Panc1 (cell line): ENCODE data around the gene ARHGAP8. TPM values are rescaled to one million over a fixed set of nuclear protein-coding genes. Genes with fewer than 3 reads are reported as not detected.

ENCODE experiments used
- ATAC-seq: fragments of 200-7000 bp; cut with Tn5 transposase; 2 replicates; pipeline ENCODE4 v1.9.1; 2020; ENCODE audit warnings: mild to moderate bottlenecking, moderate library complexity
- BruUV-seq: library from RNA; stranded (reverse); fragments of 400-500 nt; replicated peaks from 2 replicates; lab custom pipeline; 2021; lab: Mats Ljungman, UMichigan
- CTCF ChIA-PET: fragments of 300-600 bp; sonication (Branson Sonifier 250); formaldehyde crosslinking; loops from one replicate; lab custom pipeline; 2022; ENCODE audit warnings: antibody characterized with exemption; lab: Charles Lee
- POLR2A ChIA-PET: fragments of 300-600 bp; sonication (Branson Sonifier 250); formaldehyde crosslinking; loops from one replicate; lab custom pipeline; 2022; ENCODE audit warnings: antibody characterized with exemption; lab: Charles Lee
- DNase-seq: peaks from one replicate; pipeline ENCODE4 v3.0.0-alpha.2; 2010; ENCODE audit warnings: low read depth, low spot score
- H3K27ac ChIP-seq: 2 replicates; pipeline ENCODE4 v1.5.1; 2011; ENCODE audit warnings: mild to moderate bottlenecking, low read length, inconsistent platforms
- H3K27me3 ChIP-seq: fragments of 200-500 bp; sonication (Bioruptor generic); 2 replicates; pipeline ENCODE4 v1.6.0; 2014; ENCODE audit warnings: low read length, inconsistent platforms; ENCODE audit not compliant: control insufficient read depth, insufficient read depth
- H3K36me3 ChIP-seq: fragments of 200-500 bp; sonication (Bioruptor generic); 2 replicates; pipeline ENCODE4 v1.5.1; 2014; ENCODE audit warnings: inconsistent platforms, mild to moderate bottlenecking, low read length, moderate library complexity; ENCODE audit not compliant: control insufficient read depth, insufficient read depth
- H3K4me1 ChIP-seq: 2 replicates; pipeline ENCODE4 v1.5.1; 2011; ENCODE audit warnings: inconsistent platforms, mild to moderate bottlenecking, low read length, moderate library complexity; ENCODE audit not compliant: control insufficient read depth, insufficient read depth
- H3K4me3 ChIP-seq, 2 experiments: 2 replicates each; pipeline ENCODE4 v1.5.1; 2011 to 2012; ENCODE audit warnings: low read depth in 2 of 2, low read length in 2 of 2, mild to moderate bottlenecking in 2 of 2, inconsistent platforms in 1 of 2, moderate library complexity in 1 of 2
- H3K9me3 ChIP-seq: fragments of 200-500 bp; sonication (Bioruptor generic); 2 replicates; pipeline ENCODE4 v1.5.1; 2014; ENCODE audit warnings: low read depth, mild to moderate bottlenecking, inconsistent platforms, low read length, moderate library complexity; ENCODE audit not compliant: control insufficient read depth, insufficient read depth
- POLR2AphosphoS5 ChIP-seq: IDR thresholded peaks from 2 replicates; pipeline ENCODE4 v1.6.1; 2012; ENCODE audit warnings: mild to moderate bottlenecking, low read depth, low read length, moderate library complexity
- SIN3A ChIP-seq: IDR thresholded peaks from 2 replicates; pipeline ENCODE4 v1.6.1; 2012; ENCODE audit warnings: low read depth, mild to moderate bottlenecking, low read length, moderate library complexity, borderline replicate concordance; ENCODE audit not compliant: insufficient read depth
- TCF7L2 ChIP-seq: IDR thresholded peaks from 2 replicates; pipeline ENCODE4 v1.6.1; 2011; ENCODE audit warnings: mild to moderate bottlenecking, low read depth, low read length, inconsistent platforms
- in situ Hi-C: cut with HindIII; loops from 2 replicates; pipeline ENCODE4 v1.10.0; 2016; ENCODE audit warnings: low sequenced_read_pairs, low pct_unique_long_range_greater_than_20kb
- intact Hi-C: fragments of 100-400 bp; cut with micrococcal nuclease; formaldehyde crosslinking; loops from one replicate; pipeline ENCODE4 v1.10.0; 2022; ENCODE audit not compliant: unreplicated experiment
- total RNA-seq: library from RNA; stranded (reverse); gene quantifications from one replicate; pipeline ENCODE4 v1.2.1, GENCODE V29; 2021; ENCODE audit not compliant: unreplicated experiment
- TF ChIP-seq, protein P1 (sequence below), 2 experiments: IDR thresholded peaks; 2 replicates each; pipeline ENCODE4 v1.6.1; 2011 to 2012; ENCODE audit warnings: low read depth in 2 of 2, control low read depth in 1 of 2, low read length in 1 of 2, mild to moderate bottlenecking in 1 of 2, moderate library complexity in 1 of 2; ENCODE audit not compliant: insufficient read depth in 1 of 2
- TF ChIP-seq, protein P2 (sequence below): fragments of 450-650 bp; IDR thresholded peaks from 2 replicates; pipeline ENCODE4 v1.5.1; 2017; ENCODE audit warnings: mild to moderate bottlenecking

Gene ARHGAP8
- total RNA-seq, 1 experiment from 2014 or later, result 9.2 TPM

DNA sequence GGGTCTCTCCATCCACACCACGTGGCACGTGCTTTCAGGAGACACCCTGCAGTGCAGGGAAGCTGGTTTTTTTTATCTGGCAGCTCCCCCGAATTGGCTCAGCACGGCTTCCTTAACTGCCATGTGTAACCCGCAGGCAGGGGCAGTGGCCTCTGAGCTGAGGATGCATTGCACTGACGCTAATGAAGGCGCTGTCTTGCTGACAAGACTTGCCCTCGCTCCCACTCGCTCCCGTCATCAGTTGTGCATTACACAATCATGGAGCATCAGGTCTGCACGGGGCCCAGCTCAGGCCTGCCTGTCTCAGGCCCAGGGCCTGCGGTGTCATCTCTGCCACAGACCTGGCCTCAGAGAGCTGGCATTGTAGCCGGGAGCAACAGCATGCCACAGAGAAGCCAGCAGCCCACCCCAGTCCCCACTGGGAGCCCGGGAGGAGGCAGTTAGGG is 95.9 kb downstream of the ARHGAP8 start:
- TF ChIP-seq, protein P1, sequence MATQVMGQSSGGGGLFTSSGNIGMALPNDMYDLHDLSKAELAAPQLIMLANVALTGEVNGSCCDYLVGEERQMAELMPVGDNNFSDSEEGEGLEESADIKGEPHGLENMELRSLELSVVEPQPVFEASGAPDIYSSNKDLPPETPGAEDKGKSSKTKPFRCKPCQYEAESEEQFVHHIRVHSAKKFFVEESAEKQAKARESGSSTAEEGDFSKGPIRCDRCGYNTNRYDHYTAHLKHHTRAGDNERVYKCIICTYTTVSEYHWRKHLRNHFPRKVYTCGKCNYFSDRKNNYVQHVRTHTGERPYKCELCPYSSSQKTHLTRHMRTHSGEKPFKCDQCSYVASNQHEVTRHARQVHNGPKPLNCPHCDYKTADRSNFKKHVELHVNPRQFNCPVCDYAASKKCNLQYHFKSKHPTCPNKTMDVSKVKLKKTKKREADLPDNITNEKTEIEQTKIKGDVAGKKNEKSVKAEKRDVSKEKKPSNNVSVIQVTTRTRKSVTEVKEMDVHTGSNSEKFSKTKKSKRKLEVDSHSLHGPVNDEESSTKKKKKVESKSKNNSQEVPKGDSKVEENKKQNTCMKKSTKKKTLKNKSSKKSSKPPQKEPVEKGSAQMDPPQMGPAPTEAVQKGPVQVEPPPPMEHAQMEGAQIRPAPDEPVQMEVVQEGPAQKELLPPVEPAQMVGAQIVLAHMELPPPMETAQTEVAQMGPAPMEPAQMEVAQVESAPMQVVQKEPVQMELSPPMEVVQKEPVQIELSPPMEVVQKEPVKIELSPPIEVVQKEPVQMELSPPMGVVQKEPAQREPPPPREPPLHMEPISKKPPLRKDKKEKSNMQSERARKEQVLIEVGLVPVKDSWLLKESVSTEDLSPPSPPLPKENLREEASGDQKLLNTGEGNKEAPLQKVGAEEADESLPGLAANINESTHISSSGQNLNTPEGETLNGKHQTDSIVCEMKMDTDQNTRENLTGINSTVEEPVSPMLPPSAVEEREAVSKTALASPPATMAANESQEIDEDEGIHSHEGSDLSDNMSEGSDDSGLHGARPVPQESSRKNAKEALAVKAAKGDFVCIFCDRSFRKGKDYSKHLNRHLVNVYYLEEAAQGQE (IDR thresholded peaks at IDR 0.05; ENCODE audit: insufficient read depth in 1 of 2, low read depth in 2 of 2, low read length in 1 of 2), result no peak
- no peak for TF ChIP-seq POLR2AphosphoS5
- TF ChIP-seq SIN3A, result no peak
- TF ChIP-seq TCF7L2, result no peak
- TF ChIP-seq, protein P2, sequence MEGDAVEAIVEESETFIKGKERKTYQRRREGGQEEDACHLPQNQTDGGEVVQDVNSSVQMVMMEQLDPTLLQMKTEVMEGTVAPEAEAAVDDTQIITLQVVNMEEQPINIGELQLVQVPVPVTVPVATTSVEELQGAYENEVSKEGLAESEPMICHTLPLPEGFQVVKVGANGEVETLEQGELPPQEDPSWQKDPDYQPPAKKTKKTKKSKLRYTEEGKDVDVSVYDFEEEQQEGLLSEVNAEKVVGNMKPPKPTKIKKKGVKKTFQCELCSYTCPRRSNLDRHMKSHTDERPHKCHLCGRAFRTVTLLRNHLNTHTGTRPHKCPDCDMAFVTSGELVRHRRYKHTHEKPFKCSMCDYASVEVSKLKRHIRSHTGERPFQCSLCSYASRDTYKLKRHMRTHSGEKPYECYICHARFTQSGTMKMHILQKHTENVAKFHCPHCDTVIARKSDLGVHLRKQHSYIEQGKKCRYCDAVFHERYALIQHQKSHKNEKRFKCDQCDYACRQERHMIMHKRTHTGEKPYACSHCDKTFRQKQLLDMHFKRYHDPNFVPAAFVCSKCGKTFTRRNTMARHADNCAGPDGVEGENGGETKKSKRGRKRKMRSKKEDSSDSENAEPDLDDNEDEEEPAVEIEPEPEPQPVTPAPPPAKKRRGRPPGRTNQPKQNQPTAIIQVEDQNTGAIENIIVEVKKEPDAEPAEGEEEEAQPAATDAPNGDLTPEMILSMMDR, result no peak
- ATAC-seq (no peak), DNase-seq (no peak)
- no peak overlapping the region for H3K27ac ChIP-seq
- H3K4me1 ChIP-seq, result no peaks in the 10 kb centered on the region
- BruUV-seq, result no TSS peak
- ChIA-PET POLR2A (interaction anchor here (0.6 kb wide), 1 partner anchor 130 kb away, joined by 4 read pairs; no protein-coding TSS in a partner anchor), CTCF (no interaction called here)
- no peaks in the 10 kb centered on the region for H3K27me3 ChIP-seq
- H3K4me3 ChIP-seq, result no peak overlapping the region
- H3K36me3 ChIP-seq, result no peaks in the 10 kb centered on the region
- intact Hi-C loops, result no loop called here
- in situ Hi-C loops, result no loop called here
- H3K9me3 ChIP-seq, result no peaks in the 10 kb centered on the region

DNA sequence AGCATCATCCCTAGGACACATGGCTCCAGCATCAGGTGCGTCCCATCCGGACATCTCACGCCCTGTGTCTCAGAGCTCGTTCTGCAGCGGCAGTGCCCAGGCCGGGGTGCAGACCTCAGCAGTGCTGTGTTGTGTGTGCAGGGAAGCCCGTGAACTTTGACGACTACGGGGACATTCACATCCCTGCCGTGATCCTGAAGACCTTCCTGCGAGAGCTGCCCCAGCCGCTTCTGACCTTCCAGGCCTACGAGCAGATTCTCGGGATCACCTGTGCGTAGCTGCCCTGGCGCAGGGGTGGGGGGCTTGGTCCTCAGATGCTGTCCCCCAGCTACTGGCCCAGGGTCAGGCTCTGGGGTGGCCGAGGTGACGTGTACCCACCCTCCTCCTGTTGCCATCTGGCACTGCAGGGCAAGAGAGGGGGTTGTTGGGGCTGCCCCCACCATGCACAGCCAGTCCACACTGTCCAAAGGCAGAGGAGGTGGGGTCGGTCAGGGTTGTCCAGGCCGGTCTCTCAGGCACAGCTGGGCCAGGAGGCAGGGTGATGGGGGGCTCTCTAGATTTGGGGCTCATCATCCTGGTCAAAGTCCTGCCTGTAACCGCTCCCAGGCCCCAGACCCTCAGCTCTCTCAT is 96.5 kb downstream of the ARHGAP8 start:
- in situ Hi-C loops, result no loop called here
- H3K9me3 ChIP-seq, result no peaks in the 10 kb centered on the region
- no peaks in the 10 kb centered on the region for H3K27me3 ChIP-seq
- no peaks in the 10 kb centered on the region for H3K4me1 ChIP-seq
- intact Hi-C loops, result no loop called here
- no peaks in the 10 kb centered on the region for H3K36me3 ChIP-seq
- H3K27ac ChIP-seq, result no peak overlapping the region
- no peak overlapping the region for H3K4me3 ChIP-seq
- CTCF ChIA-PET, result no interaction called here
- TF ChIP-seq SIN3A (no peak), TCF7L2 (no peak), POLR2AphosphoS5 (no peak)
- TF ChIP-seq, protein P2, result no peak
- TF ChIP-seq, protein P1 (IDR thresholded peaks at IDR 0.05; ENCODE audit: insufficient read depth in 1 of 2, low read depth in 2 of 2, low read length in 1 of 2), result no peak
- ATAC-seq, result no peak
- DNase-seq, result no peak
- POLR2A ChIA-PET, result interaction anchor here (0.6 kb wide), 1 partner anchor 130 kb away, joined by 4 read pairs; no protein-coding TSS in a partner anchor
- BruUV-seq, result no TSS peak
